WI38 (cell line): ENCODE data around the gene BEGAIN.

Source experiments
- H3K4me3 ChIP-seq: 2 replicates; pipeline ENCODE4 v1.5.1; 2011; ENCODE audit warnings: low read depth, mild to moderate bottlenecking, control low read depth, low read length
- TF ChIP-seq, protein P1 (sequence below): IDR thresholded peaks from 2 replicates; pipeline ENCODE4 v1.5.1; 2012; ENCODE audit warnings: low read depth, mild to moderate bottlenecking, control low read depth, low read length

The BEGAIN gene

GRCh38 chr14:100590726-100591452 lies 3.7 kb upstream of the BEGAIN start:
- TF ChIP-seq, protein P1, sequence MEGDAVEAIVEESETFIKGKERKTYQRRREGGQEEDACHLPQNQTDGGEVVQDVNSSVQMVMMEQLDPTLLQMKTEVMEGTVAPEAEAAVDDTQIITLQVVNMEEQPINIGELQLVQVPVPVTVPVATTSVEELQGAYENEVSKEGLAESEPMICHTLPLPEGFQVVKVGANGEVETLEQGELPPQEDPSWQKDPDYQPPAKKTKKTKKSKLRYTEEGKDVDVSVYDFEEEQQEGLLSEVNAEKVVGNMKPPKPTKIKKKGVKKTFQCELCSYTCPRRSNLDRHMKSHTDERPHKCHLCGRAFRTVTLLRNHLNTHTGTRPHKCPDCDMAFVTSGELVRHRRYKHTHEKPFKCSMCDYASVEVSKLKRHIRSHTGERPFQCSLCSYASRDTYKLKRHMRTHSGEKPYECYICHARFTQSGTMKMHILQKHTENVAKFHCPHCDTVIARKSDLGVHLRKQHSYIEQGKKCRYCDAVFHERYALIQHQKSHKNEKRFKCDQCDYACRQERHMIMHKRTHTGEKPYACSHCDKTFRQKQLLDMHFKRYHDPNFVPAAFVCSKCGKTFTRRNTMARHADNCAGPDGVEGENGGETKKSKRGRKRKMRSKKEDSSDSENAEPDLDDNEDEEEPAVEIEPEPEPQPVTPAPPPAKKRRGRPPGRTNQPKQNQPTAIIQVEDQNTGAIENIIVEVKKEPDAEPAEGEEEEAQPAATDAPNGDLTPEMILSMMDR = no peak
- H3K4me3 ChIP-seq = no peak overlapping the region

DNA sequence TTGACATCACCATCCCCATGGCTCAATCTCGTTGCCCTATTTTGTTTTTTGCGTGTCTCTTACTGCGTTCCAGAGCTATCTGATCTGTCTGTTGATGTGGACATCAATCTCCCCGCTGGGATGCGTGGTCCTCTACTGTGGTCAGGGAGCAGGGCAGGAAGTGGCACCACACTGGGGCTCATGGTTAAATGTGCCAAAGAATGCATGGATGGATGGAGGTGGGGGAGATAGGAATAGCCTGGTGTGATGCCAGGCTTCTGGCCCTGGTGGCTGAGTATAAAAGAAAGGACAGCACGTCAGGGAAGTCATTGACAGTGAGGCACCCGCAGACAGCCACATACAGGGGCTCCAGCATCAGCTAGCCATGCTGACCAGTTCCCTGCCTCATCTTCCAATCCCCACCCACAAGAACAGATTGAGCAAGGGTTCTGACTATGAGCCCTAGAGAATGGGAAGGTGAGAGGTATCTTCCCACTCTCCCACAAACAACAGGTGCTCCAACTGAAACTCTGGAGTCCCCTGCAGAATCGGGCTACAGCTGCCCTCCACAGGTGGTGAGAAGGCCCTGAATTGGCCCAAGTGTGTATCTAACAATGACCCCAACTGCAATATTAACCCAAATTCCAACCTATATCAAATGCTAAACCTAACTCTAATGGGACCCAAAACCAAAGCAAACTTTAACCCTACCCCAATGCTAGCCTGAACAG lies 2.7 kb upstream of the BEGAIN start:
- TF ChIP-seq, protein P1 = no peak
- H3K4me3 ChIP-seq = no peak overlapping the region

- TF ChIP-seq, protein P1 = no peak
Measured at GRCh38 chr14:100589071-100589759, 2.0 kb upstream of the BEGAIN start.

DNA sequence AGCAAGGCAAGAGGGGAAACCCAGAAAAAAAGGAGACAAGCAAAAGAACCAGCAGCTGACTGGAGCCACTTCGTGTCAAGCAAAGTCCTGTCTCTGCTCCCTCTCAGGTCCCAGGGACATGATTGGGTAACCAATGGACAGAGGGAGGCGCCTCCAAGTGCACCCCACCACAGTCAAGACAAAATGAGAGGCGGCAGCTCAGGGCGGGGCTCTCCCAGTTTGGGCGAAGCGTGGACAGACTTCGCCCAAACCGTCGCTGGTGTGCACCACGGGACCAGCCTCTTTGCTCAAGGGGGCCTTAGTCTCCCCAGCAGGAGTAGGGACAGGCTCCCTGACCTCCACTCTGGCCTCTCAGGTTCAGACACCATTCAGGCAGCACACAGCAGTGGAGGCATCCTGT lies 1.5 kb upstream of the BEGAIN start:
- TF ChIP-seq, protein P1 = no peak
- H3K4me3 ChIP-seq = no peak overlapping the region

More at GRCh38 chr14:100589071-100589759, 2.0 kb upstream of the BEGAIN start:
- no peak overlapping the region for H3K4me3 ChIP-seq

DNA sequence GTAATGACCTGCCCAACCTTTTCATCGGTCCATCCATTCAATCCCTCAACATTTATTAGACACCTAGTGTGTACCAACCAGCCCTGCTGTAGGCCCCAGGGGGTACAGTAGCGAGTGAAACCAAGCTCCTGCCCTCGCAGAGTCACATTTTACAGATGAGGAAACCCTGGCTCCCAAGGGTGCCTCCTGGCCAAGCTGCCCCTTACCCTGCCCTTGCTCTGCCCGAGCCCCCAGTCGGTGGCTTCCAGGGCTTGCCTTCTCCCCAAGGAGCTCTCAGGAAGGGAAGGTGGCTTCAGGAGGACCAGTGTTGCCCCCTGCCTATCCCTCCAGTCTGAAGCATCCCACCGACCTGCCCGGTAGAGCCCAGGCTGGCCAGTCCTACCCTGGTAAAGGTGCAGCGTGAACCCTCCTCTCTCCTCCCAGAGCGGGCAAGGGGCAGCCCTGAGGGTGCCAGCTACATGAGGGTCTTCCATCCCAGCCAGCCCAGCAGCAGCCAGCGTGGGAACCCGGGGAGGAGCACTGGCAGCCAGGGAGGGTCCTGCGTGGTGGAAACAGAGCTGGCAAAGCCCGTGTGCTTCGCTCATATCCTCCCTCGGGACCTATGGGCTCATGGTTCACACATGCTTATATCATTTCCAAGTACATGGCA lies 670 bp upstream of the BEGAIN start:
- no peak overlapping the region for H3K4me3 ChIP-seq
- TF ChIP-seq, protein P1 = no peak

DNA sequence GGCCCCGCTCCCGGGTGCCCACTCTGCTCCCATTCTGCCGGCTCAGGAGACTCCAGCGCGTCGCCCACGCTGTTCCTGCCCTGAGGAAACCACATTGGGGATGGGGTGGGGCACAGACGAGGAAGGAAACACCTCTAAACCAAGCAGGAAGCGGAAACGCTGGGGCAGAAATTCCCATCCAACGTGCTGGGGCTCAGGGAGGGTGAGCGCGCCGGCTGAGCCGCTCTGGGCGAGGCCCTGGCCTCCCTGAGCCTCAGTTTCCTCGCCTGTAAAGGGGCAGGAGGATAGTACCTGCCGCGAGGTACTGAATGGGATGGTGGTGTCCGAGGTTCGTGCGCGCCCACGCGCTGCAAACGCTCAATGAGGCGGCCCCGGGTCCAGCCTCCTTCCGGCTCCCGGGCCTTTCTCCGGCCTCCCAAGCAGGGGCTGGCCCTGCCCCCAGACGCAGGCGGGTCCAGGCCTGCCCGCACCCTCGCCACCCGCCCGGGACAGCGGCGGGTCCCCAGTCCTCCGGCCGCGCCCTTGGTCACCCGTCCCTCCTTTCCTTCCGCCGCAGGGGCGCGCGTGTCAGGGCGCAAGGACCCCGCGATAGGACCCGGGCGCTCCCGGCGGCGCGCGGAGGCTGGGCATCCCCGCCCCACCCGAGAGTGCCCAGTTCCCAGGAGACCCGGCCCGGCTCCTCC lies 673 bp downstream of the BEGAIN start:
- TF ChIP-seq, protein P1 = no peak
- H3K4me3 ChIP-seq = peak overlapping the region; percentile 17; the same call in 1 of the 2 replicates
